GM12878 (cell line): ENCODE data around the gene BAHD1. TPM values are rescaled to one million over a fixed set of nuclear protein-coding genes. Genes with fewer than 3 reads are reported as not detected.

Experiments used
- ATAC-seq: fragments of 200-7000 bp; cut with Tn5 transposase; 3 replicates; pipeline ENCODE4 v1.9.1; 2020; ENCODE audit warnings: mild to moderate bottlenecking, moderate library complexity
- BruUV-seq: library from RNA; stranded (reverse); fragments of 400-500 nt; replicated peaks from 2 replicates; lab custom pipeline; 2021; lab: Mats Ljungman, UMichigan
- CTCF ChIA-PET: fragments of 300-600 bp; sonication (Branson Sonifier 250); formaldehyde crosslinking; extraction: SDS; loops from one replicate; lab custom pipeline; 2021; ENCODE audit warnings: inconsistent platforms; lab: Yijun Ruan, JAX
- POLR2A ChIA-PET: fragments of 350-600 bp; formaldehyde crosslinking; extraction: SDS; loops from one replicate; lab custom pipeline; 2021; ENCODE audit warnings: inconsistent platforms; lab: Charles Lee
- RAD21 ChIA-PET: fragments of 300-600 bp; sonication (Branson Sonifier 250); formaldehyde crosslinking; loops from one replicate; lab custom pipeline; 2023; ENCODE audit warnings: antibody characterized with exemption; ENCODE audit not compliant: unreplicated experiment; lab: Charles Lee
- SMC1A ChIA-PET: fragments of 300-600 bp; sonication (Branson Sonifier 250); formaldehyde crosslinking; loops from one replicate; lab custom pipeline; 2023; ENCODE audit not compliant: unreplicated experiment, uncharacterized antibody; lab: Charles Lee
- DNase-seq: peaks from one replicate; pipeline ENCODE4 v3.0.0-alpha.2; 2011; ENCODE audit warnings: low read depth, low spot score
- FAIRE-seq: peaks from 3 replicates; lab custom pipeline; 2011; peaks lifted over from hg19 to GRCh38; lab: Jason Lieb, UNC
- H2AFZ ChIP-seq: 2 replicates; pipeline ENCODE4 v1.6.0; 2011; ENCODE audit warnings: low read depth, low read length, control low read depth; ENCODE audit not compliant: control insufficient read depth
- H3K27ac ChIP-seq: 2 replicates; pipeline ENCODE4 v1.5.1; 2011; ENCODE audit warnings: control low read depth; ENCODE audit not compliant: control insufficient read depth, insufficient read depth
- H3K27me3 ChIP-seq, 2 experiments: replicated peaks in 1 of 2; 2 replicates each; pipeline versions ENCODE4 v1.6.0 to v1.6.1; 2011; ENCODE audit warnings: low read length in 1 of 2; ENCODE audit not compliant: control insufficient read depth in 2 of 2, insufficient read depth in 2 of 2
- H3K36me3 ChIP-seq, 2 experiments: 2 replicates each; pipeline ENCODE4 v1.5.1; 2011; ENCODE audit warnings: low read length in 1 of 2; ENCODE audit not compliant: control insufficient read depth in 2 of 2, insufficient read depth in 2 of 2
- H3K4me1 ChIP-seq: 2 replicates; pipeline ENCODE4 v1.6.1; 2011; ENCODE audit warnings: mild to moderate bottlenecking, low read length, moderate library complexity, mixed read lengths; ENCODE audit not compliant: control insufficient read depth, insufficient read depth
- H3K4me2 ChIP-seq: 2 replicates; pipeline ENCODE4 v1.6.0; 2011; ENCODE audit warnings: control low read depth; ENCODE audit not compliant: control insufficient read depth, insufficient read depth
- H3K4me3 ChIP-seq: fragments of 200-600 bp; sonication (generic); 2 replicates; pipeline ENCODE4 v1.5.1; 2016
- H3K79me2 ChIP-seq: 2 replicates; pipeline ENCODE4 v1.6.0; 2011; ENCODE audit warnings: low read length; ENCODE audit not compliant: control insufficient read depth, insufficient read depth
- H3K9ac ChIP-seq: 2 replicates; pipeline ENCODE4 v1.8.0; 2011; ENCODE audit warnings: low read length, control low read depth, mixed read lengths; ENCODE audit not compliant: control insufficient read depth, insufficient read depth
- H3K9me3 ChIP-seq: replicated peaks from 3 replicates; pipeline ENCODE4 v1.5.1; 2011; ENCODE audit warnings: mild to moderate bottlenecking, low read length; ENCODE audit not compliant: control insufficient read depth, insufficient read depth
- H4K20me1 ChIP-seq: 2 replicates; pipeline ENCODE4 v1.6.0; 2011; ENCODE audit not compliant: control insufficient read depth, insufficient read depth
- ATF2 ChIP-seq: IDR thresholded peaks from 2 replicates; pipeline ENCODE4 v1.6.1; 2012; ENCODE audit warnings: low read length, inconsistent platforms
- BRCA1 ChIP-seq: IDR thresholded peaks from 2 replicates; pipeline ENCODE4 v1.6.1; 2011; ENCODE audit warnings: low read depth, low read length, improper control_type of control experiment
- E2F4 ChIP-seq: IDR thresholded peaks from 2 replicates; pipeline ENCODE4 v1.6.1; 2012; ENCODE audit warnings: low read depth, low read length, improper control_type of control experiment
- EED ChIP-seq: sonication (generic); IDR thresholded peaks from 2 replicates; pipeline ENCODE4 v1.6.1; 2016; ENCODE audit warnings: antibody characterized with exemption, low read depth
- ESRRA ChIP-seq: IDR thresholded peaks from 2 replicates; pipeline ENCODE4 v1.6.1; 2012; ENCODE audit warnings: mild to moderate bottlenecking, low read length, improper control_type of control experiment
- EZH2 ChIP-seq: IDR thresholded peaks from 2 replicates; pipeline ENCODE4 v1.6.1; 2012; ENCODE audit warnings: low read depth, mild to moderate bottlenecking, control low read depth, inconsistent platforms, low read length, borderline replicate concordance; ENCODE audit not compliant: control insufficient read depth
- MEF2B ChIP-seq: fragments of 450-650 bp; IDR thresholded peaks from 2 replicates; pipeline ENCODE4 v1.6.1; 2018; ENCODE audit warnings: mild to moderate bottlenecking, moderate library complexity; ENCODE audit not compliant: partially characterized antibody, poor library complexity, severe bottlenecking
- NBN ChIP-seq: fragments of 450-650 bp; IDR thresholded peaks from 2 replicates; pipeline ENCODE4 v1.6.1; 2016
- NFXL1 ChIP-seq: fragments of 450-650 bp; IDR thresholded peaks from 2 replicates; pipeline ENCODE4 v1.6.1; 2017; ENCODE audit warnings: antibody characterized with exemption, mild to moderate bottlenecking, borderline replicate concordance
- ZNF384 ChIP-seq: IDR thresholded peaks from 2 replicates; pipeline ENCODE4 v1.6.1; 2012; ENCODE audit warnings: low read depth, mild to moderate bottlenecking, low read length, improper control_type of control experiment, borderline replicate concordance
- ZNF622 ChIP-seq: fragments of 450-650 bp; IDR thresholded peaks from 2 replicates; pipeline ENCODE4 v1.6.1; 2017; ENCODE audit warnings: mild to moderate bottlenecking, inconsistent platforms
- WGBS: methylation state at CpG from one replicate; pipeline ENCODE4 v1.1.6; 2016; ENCODE audit warnings: low lambda C conversion rate; ENCODE audit not compliant: insufficient replicate concordance, insufficient coverage; ENCODE audit errors: missing lambda C conversion rate; 5-methylcytosine and 5-hydroxymethylcytosine counted together
- in situ Hi-C: fragments of 300-500 bp; cut with MboI; formaldehyde crosslinking; loops from 9 replicates; pipeline ENCODE4 v1.14.3; 2018; ENCODE audit warnings: mixed read lengths
- intact Hi-C: fragments of 100-400 bp; cut with micrococcal nuclease; formaldehyde crosslinking; loops from one replicate; pipeline ENCODE4 v1.14.2; 2022; ENCODE audit not compliant: unreplicated experiment
- polyA plus RNA-seq, 11 experiments: library from polyadenylated mRNA; depleted of rRNA in 4 of 11; unstranded in 6 of 11; stranded (reverse) in 5 of 11; fragments of >200 nt; fragmentation: Nextera tagmentation in 4 of 11; fragmentation: Illumina TruSeq in 1 of 11; extraction: Ambion mirVana in 4 of 11; extraction: Trizol in 1 of 11; gene quantifications; 1 replicate in 1 of 11; 2 replicates in 10 of 11; pipeline versions ENCODE4 v1.2.1 to v1.2.3, GENCODE V29; 2011 to 2016; ENCODE audit warnings: inconsistent platforms in 2 of 11, missing spikeins in 2 of 11, low read depth in 1 of 11
- total RNA-seq, 4 experiments: library from RNA; depleted of rRNA in 3 of 4; stranded (reverse); fragments of >200 nt in 3 of 4; fragmentation: Illumina TruSeq in 1 of 4; extraction: Trizol in 1 of 4; gene quantifications; 2 replicates each; pipeline versions ENCODE4 v1.2.1 to v1.2.3, GENCODE V29; 2013 to 2021

BAHD1 gene
- total and polyA plus RNA-seq, 10 of the 15 experiments (the other 5 are each of a cell fraction or from before 2014, with no cell fraction given), result 0.21 to 21.8 (median 5.8) TPM

- POLR2A ChIA-PET, result interaction anchor here (0.9 to 4.1 kb wide), 4 partner anchors 13 to 56 kb away, joined by 3 to 26 read pairs (median 10); partner anchors contain the start of gene IVD
- WGBS, result 17% methylated on average over 9 of the region's 15 CpGs
- H3K4me3 ChIP-seq, result peak overlapping the region; percentile 74
These were observed 1.2 kb upstream of the BAHD1 start for GRCh38 chr15:40439461-40439959.

More at GRCh38 chr15:40439461-40439959, 1.2 kb upstream of the BAHD1 start:
- no peak for TF ChIP-seq NFXL1
- TF ChIP-seq EED, result no peak
- TF ChIP-seq MEF2B, result no peak
- TF ChIP-seq ZNF622, result no peak
- no peak for TF ChIP-seq NBN
- TF ChIP-seq ATF2, result no peak
- TF ChIP-seq E2F4, result no peak
- no peak for TF ChIP-seq EZH2
- no peak for TF ChIP-seq ESRRA
- TF ChIP-seq BRCA1, result no peak
- no peak for TF ChIP-seq ZNF384
- ChIA-PET SMC1A (interaction anchor here (1.3 kb wide), 1 partner anchor 68 kb away, joined by 3 read pairs; no protein-coding TSS in a partner anchor), RAD21 (interaction anchor here (0.9 to 1.8 kb wide), 3 partner anchors 15 to 57 kb away, joined by 3 to 8 read pairs (median 3); partner anchors contain the start of genes IVD and KNSTRN), CTCF (interaction anchor here (0.6 to 1.5 kb wide), 8 partner anchors 9 to 102 kb away, joined by 3 to 6 read pairs (median 4); no protein-coding TSS in a partner anchor)
- Histone ChIP-seq H2AFZ (peak overlapping the region; percentile 72), H3K4me2 (peak overlapping the region; percentile 99), H3K9ac (peak overlapping the region; percentile 64), H3K79me2 (peaks cover 24% of the 10 kb centered on the region), H3K27me3 (peaks cover 16 to 33% of the 10 kb centered on the region in 2 experiments), H3K4me1 (peaks cover 19% of the 10 kb centered on the region), H3K9me3 (no peaks in the 10 kb centered on the region), H4K20me1 (peaks cover 18% of the 10 kb centered on the region), H3K36me3 (no peaks in the 10 kb centered on the region), H3K27ac (no peak overlapping the region)
- in situ Hi-C loops, result no loop called here
- DNase-seq (no peak), ATAC-seq (no peak; the same call in 2 of the 3 replicates), FAIRE-seq (no peak)
- no TSS peak for BruUV-seq
- intact Hi-C loops, result no loop called here
